HG03108 (cell line): Measurements from ENCODE around the gene ATP8B4.
"Not testable (repeated sequence)": the region's sequence is repeated elsewhere in the genome, so short reads cannot be mapped to it uniquely, and the experiment has no call there.

ENCODE experiments used
- ATAC-seq: cut with Tn5 transposase; IDR thresholded peaks from one replicate; pipeline ENCODE4 v1.9.1; 2021; ENCODE audit warnings: moderate library complexity; ENCODE audit not compliant: unreplicated experiment

ATP8B4 gene

DNA sequence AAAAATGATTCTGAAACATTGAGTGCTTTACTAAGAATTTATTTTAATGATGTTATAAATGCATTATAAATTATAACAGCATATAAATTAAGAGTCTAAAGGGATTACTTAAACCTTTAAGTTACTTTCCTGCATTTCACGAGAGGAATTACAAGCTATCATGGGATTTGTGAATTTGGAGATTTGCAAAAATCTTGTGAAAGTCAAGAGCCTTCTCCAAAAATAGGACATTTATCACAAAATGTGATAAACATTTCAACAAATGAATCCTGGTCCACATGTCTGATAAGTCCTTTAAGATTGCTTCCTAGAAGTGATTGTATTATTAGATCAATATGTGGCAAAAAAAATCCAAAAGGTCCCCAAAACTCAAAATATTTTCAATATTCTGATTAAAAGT, 154.5 kb downstream of the ATP8B4 start:
- no peak for ATAC-seq

DNA sequence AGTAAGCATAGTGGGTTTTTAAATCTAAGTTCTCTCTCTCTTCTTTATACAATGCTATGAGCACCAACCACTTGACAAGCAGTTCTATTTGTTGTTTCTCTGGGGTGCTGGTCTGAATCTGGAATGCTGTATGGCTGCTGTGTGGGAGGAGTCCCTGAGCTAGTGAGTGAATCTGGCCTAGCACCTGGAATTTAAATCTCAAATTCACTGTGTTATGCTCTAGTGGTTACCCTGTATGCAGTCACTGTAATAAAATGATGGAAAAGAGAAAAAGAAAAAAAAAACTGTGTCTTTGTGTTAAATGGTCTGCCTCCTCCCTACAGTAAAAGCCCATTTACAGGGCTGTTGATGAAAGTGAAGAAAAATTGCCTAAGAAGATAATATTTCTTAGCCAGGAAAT, 155.0 kb downstream of the ATP8B4 start:
- ATAC-seq = no peak

DNA sequence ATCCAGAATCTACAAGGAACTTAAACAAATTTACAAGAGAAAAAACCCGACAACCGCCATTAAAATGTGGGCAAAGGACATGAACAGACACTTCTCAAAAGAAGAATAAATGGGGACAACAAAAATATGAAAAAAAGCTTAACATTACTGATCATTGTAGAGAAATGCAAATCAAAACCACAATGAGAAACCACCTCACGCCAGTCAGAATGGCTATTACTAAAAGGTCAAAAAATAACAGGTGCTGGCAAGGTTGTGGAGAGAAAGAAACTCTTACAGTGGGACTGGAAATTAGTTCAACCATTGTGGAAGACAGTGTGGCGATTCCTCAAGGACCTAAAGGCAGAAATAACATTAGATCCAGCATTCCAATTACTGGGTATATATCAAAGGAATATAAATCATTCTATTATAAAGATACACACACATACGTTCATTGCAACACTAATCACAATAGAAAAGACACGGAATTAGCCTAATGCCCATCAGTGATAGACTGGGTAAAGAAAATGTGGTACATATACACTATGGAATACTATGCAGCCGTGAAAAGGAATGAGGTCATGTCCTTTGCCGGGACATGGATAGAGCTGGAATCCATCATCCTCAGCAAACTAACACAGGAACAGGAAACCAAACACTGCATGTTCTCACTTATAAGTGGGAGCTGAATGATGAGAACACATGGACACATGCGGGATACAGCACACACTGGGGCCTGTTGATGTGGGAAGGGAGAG, 155.8 kb downstream of the ATP8B4 start:
- ATAC-seq = not testable (repeated sequence)

DNA sequence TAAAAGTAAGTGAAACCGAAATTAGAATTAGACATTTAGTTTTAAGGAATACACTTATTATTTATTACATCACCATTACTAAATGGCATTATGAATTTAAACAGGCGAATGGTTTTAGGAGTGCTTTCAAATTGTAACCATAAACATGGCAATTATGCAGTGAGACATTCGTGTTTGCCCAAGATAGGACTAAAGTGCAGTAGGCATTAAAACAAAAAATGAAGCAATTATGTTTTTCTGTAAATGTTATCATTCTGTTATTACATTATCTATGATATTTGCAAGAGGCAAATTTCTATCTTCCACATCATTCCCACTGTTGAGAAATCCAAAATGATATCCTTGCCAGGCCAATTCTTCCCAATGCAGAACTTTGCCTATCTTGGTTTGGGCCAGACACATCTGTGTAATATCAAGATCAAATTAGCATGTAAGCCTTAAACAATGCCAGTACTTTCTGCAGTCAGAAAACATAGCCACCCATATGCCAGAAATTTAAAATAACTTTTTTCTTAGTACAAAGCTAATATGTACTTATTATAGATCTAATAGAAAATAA, 156.9 kb downstream of the ATP8B4 start:
- ATAC-seq = no peak

DNA sequence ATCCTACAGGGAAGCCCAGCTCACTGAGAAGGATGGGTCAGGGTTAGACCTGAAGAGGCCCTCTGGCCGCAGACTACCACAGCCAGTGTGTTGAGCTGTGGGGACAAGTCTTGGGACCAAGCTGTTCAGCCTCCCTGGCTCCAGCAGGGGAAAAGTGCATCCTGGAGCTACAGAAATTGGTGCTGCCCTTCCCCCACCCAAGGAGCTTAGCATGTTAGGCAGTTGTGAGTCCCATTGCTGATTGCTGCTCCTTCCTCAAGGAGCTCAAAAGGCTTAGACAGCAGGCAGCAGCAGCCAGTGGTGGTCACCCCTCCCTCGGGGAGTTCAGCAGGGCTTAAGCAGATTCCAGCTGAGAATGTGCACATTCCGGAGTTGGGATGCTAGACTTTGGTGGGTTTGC, 165.6 kb downstream of the ATP8B4 start:
- ATAC-seq = no peak

DNA sequence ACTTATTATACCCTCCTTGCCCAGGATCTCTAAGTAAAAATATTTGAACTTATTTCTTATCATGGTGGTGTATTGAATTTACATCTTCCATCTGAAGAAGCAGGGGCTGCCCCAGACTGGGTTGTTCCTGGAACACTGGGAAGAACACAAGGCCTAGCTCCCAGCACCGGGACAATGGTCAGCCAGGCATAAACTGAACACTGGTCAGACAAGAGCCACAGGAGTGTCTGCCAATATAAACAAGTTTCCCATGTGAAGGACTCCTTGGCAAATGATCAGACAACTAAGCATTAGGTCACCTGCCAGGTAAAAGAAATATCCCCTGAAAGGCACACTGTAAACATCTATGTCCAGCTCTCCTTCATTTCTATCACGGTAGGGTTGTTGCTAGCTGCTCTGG, 172.4 kb downstream of the ATP8B4 start:
- no peak for ATAC-seq

DNA sequence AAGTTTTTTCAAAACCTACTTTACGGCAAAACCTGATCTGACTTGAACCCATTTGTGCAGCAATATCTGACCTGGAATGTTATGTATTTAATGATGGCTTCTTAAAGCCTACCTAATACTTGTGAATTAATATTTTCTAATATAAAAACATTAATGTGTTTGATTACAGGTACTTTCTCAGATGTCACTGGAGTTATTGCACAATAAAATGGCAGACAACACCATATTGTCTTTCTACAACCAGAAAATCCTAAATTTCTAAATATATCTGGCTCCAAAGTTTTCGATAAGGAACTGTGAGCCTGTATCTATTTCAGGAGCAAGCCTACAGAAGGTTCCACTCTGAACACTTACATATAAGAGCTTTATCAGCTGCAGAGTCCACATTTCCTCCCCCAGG, 184.5 kb downstream of the ATP8B4 start:
- ATAC-seq = no peak

DNA sequence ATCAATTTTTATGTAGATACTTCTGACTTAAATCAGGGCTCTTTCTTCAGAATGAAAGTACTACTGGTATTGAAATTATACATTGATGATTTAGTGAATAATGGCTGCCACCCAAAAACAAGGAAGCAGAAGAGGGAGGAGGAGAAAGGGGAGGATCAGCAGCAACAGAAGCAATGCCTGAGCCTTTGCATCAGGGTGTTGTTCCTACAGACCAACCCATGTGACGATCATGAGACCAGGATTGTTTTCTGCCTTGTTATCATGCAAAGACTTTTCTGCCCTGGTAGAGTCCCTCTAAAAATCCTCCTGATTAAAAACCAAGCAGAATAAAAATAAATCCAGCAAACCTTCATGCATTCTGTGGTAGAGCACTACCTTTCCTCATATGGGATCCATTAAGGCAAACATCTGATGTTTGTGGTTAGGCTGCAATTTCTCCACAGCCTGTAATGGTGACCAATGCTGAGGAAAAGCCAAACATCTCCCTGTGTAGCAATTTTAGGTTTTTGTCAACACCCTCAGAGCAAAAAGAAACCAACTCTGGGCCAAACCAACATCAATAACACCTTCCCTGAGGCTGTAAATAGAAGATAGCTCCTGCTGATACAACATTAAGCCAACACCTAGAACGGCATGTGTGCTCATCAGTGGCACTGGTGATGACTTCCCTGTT, 191.7 kb downstream of the ATP8B4 start:
- no peak for ATAC-seq

DNA sequence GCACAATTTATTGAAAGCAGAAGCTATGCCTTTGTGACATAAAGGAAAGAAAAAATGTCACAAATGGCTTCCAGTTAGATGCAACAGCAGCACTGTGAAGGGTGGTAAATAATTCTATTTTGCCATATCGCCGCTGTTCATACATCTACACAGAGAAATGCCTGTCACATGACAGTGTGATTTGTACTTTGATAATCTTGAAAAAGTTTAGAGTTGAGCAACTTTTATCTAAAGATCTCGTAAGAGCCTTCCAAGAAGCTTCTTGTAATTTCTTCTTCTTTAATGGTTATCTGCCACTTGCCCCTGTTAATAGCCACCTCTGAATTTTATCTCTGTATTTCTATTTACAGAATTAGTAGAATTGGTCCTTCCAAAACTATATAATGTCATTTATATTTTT, 192.3 kb downstream of the ATP8B4 start:
- no peak for ATAC-seq

DNA sequence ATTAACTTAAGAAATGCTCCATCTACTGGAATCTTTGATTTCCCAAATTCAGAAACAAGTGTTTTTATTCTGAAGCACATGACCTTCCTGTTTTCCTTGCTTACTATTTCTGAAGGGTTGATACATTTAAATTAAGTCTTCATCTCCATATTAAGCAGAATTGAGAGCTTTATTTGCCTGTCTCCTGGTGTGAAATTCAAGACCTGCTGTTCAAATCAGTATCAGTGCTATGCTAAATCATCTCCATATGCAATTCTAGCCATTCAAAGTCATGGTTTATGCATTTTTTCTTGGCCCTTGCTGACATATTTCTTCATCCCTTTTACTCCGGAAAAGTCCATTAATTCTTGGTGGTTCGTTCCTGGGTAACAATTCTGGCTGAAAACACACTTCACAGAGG, 195.4 kb downstream of the ATP8B4 start:
- ATAC-seq = no peak

DNA sequence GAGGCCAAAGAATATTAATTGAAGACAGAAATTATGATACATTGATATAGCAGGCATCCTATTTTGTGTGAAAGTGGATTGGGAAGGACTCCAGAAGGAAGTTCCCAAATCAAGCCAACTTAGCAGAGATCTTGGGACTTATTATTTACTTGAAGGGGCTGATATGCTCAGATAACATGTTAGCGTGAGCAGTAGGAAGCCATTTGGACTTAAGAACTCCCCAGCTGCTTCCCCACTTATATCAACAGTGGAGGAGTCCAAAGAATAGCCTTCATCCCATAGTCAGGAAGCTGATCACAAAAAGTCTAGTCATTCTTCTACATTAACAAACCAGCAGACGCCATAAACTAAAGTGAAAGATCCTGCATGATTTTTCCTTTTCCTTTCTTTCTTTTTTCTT, 200.0 kb downstream of the ATP8B4 start:
- no peak for ATAC-seq

DNA sequence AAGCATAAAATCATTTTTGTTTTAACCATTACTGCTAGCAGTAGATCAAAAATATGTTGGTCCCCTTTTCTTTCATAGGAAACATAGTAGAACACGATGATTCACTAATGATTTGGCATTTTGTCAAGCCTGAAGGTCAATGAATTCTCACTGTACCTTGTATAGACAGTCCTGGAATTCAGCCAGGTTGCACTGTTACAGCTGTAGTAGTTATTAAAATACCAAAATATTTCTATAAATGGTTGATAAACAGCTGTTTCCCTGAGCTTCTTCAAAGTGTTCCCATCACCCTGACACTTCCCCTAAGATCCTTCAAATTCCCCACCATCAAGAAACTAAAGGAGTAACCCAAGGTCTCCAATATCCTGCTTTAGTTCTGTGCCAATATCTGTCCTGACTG, 200.9 kb downstream of the ATP8B4 start:
- no peak for ATAC-seq

DNA sequence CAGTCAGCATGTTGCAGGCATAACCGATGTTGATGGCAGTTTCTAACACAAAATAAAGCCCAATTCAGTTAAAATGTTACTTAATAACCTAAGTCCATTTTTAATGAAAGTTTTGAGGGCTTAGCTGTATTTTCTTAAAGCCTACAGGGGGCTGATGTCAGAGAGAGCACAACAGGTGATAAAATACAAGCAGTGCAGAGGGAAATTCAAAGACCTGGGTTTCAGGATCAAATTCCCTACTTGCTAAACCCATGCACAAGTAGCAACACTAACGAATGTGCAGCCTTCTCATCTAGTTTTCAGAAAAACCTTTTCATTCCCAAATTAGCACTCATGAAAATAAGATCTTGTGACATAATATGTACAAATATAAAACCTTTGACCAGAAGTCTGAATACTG, 202.0 kb downstream of the ATP8B4 start:
- ATAC-seq = no peak

DNA sequence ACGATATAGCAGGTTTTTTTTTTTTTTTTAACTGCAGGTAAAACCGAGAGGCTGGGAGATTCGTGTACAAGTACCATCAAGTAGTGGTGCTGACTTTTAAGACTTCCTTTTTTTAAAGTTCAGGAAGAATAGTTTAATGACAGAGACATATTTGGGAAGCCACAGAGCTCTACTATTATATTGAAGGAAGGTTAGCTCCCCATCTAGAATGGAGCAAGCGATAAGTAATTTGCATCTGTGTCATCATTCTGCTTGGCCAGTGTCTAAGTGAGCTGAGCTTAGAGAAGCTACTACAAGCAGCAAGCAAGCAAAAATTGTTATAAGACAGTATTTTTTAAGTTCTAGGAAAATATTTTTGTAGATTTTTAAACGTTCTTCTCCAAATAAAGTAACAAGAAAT, 203.2 kb downstream of the ATP8B4 start:
- ATAC-seq = no peak

DNA sequence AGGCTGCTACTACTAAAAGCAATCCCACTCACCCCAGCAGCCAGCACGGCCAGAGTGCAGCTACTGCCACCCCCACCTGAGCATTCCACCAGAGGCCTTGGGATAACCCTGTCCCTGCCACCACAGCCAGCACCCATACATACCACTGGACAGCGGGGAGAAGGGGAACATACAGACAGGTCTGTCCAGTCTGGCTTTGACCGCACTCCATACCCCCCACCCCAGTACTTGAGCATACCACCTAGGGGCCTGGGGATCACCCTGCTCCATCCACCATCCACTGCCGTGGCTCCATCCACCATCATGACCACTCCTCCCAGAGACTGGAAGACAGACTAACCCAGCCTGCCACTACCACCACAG, 210.1 kb downstream of the ATP8B4 start:
- no peak for ATAC-seq

DNA sequence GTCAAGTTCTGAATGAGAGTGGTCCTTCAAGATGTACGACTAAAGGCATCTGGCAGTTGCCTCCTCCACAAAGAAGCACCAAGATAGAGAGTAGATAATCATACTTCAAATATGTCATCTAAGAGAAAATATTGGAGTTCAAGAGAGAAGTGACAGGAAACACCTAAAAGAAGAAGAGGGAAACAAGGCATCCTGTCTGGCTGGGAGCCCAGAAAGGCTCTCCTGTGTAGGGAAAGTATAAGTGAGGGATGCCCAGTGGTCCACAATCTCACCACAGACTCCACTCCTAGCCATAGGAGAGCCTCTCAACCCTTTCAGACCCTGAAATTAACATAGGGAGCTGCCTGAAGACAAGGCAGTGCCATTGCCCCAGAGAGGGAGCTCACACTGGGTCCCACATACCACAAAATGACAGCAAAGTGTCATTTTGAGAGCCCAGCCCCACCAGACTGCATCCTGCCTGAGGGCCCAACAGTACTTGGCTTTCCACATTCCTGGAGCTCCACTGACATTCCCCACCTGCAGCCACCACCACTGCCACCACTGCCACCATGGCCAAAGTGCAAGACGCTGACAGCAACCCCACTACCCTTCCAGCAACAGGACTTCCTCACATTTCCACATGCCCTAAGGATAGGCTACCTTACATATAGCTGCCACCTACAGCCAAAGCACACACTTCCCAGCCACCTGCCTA, 210.6 kb downstream of the ATP8B4 start:
- no peak for ATAC-seq

DNA sequence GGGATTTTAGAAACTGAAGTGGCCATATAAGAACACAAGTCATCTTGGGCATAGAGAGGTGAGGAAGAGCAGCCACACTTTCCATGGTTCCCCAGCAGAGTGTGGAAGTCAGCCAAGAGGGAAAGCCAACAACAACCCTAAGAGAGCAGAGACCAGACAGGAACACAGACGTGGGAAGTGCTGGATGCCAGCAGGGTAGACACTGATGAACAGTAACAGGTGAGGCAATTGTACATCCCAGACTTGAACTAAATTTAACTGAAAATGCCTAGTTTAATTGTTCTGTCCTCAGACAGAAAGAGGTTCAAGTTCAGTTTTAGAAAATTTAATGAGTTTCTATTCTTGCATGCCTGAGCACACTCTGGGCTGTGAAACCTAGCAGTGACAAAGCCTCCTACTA, 212.1 kb downstream of the ATP8B4 start:
- no peak for ATAC-seq

DNA sequence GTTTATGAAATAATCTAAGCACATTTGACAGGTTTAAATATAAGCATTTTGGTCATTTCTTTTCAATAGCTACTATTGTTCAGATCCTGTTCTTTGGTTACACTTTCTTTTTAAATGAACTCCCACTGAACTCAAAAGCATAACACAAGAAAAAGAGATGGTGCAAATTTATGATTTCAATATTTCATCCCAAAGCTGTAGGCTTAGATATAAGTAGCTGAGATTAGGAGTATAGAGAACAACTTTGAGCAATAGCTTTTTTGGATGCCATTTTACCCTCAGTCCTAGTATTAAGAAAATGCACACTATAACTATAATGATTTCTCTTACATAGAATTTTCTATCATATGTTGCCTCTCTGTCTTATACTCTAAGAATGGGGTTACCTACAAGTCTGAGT, 213.8 kb downstream of the ATP8B4 start:
- no peak for ATAC-seq

DNA sequence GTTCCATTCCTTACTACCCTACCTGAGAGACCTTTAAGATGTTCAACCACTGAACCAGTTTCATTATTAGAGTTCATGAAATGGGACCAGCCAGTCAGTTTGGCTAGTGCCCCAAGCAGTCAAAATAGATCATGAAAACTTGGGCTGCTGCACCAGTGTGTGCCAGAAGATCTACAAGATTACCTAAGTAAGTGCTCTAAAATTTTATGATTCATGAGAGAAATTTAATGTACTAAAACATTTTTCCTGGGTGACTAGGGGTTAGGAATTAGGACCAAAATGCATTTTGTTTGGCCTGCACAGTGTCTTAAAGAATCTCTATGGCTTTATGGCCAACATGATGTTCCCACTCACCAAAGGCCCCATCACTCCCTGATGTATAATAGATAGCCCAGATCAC, 214.7 kb downstream of the ATP8B4 start:
- no peak for ATAC-seq

DNA sequence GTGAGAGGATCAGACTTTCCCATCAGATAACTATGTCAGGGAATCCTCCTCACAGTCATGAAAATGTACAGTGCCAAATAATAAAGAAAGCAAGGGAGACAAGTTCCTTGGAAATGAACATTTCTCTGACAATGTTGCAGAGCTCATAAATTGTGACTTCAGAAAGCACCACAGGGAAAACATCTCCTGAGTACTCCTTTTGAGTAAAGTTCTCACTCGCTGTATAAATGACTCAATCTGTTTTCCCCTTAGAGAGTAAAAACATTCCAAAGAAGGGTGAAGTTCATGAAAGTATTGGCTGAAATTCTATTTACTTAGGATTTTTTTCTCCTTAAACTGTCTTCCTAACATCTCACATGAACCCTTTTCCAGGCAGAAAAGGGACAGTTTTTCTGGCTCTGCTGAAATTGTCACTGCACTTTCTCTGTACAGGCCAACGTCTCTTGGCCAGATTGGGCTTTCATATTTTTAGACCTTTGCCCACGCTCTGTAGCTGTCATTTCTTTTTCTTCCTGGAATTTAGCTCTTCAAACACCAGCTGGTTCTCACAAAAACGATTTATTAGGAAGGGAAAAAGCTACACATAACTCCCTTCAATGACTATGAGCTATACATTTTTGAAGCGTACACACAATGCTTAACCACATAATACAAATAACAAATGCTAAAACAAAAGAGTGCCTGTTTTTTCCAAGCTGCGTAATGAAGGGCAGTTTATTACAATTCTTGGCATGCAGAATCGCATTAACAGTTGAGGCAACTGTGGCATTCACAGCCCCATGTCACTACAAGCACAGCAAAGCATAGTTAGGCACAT, 216.1 kb downstream of the ATP8B4 start:
- ATAC-seq = no peak

DNA sequence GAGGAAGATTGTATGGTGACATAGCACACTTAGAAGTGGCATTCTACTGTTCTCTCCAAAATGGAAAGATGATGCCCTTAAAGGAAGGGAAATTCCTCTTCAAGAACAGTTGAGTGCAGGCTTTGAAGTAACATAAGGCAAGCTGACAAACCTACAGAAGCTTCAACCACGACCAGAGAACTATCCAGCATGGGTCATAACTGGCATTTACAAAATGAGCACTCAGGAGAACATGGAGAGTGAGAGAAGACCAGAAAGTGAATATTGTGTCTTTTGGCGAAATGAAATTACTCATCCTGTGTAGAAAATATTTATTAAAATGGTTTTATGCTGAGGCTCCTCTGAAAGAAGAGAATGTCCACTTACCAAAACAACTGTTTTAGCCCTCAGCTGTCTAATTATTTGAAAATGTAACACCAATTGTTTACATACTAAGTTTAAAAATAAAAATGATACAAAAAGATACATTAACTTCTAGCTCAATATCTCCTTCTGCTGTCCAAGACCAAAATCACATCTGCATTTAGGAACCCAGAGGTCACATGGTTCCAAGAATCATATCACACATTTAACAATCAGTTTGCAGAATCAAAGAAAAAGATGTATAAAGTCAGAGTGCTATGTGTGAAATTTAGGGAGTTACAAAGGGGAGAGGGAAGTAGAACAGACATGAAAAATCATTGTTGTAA, 216.9 kb downstream of the ATP8B4 start:
- no peak for ATAC-seq
